GM23248 (cell line): ENCODE measurements around the gene HES4.

ENCODE experiments used
- EZH2 ChIP-seq: fragments of 200-600 bp; sonication (generic); IDR thresholded peaks from 2 replicates; pipeline ENCODE4 v1.6.1; 2018; ENCODE audit warnings: antibody characterized with exemption, mild to moderate bottlenecking; ENCODE audit not compliant: insufficient read depth, poor library complexity, severe bottlenecking
- EZH2phosphoT487 ChIP-seq: fragments of 200-600 bp; sonication (generic); IDR thresholded peaks from 2 replicates; pipeline ENCODE4 v1.6.1; 2018; ENCODE audit warnings: antibody characterized with exemption, moderate library complexity, mild to moderate bottlenecking, low read depth; ENCODE audit not compliant: insufficient read depth

- TF ChIP-seq EZH2phosphoT487 (no peak), EZH2 (no peak)
These were observed 25.8 kb upstream of the HES4 start for GRCh38 chr1:1025730-1026129.
